Activated CD4-positive, CD25-positive, alpha-beta regulatory T cell (primary cell): Measurements from ENCODE around the gene PCDH15.

Experiments
- DNase-seq, 4 experiments: peaks; one replicate each; lab custom pipeline; 2025; lab: John Stamatoyannopoulos, UW

PCDH15 gene

GRCh38 chr10:54372179-54372578 lies 428.9 kb downstream of the PCDH15 start:
- DNase-seq = no peak

- no peak for DNase-seq
Observed at GRCh38 chr10:54368984-54369383, 432.0 kb downstream of the PCDH15 start.

GRCh38 chr10:54363390-54363789 lies 437.6 kb downstream of the PCDH15 start:
- DNase-seq = no peak

GRCh38 chr10:54342058-54342457 lies 459.0 kb downstream of the PCDH15 start:
- DNase-seq = no peak

- no peak for DNase-seq
Observed at GRCh38 chr10:54335296-54335695, 465.7 kb downstream of the PCDH15 start.

GRCh38 chr10:54319341-54319740 lies 481.7 kb downstream of the PCDH15 start:
- no peak for DNase-seq

- no peak for DNase-seq
Observed at GRCh38 chr10:54318470-54318869, 482.6 kb downstream of the PCDH15 start.

- DNase-seq = no peak
Observed at GRCh38 chr10:54314430-54314829, 486.6 kb downstream of the PCDH15 start.

- DNase-seq = no peak
Observed at GRCh38 chr10:54284526-54285193, 516.4 kb downstream of the PCDH15 start.

- DNase-seq = no peak
Observed at GRCh38 chr10:54282012-54282411, 519.0 kb downstream of the PCDH15 start.

- DNase-seq = no peak
Observed at GRCh38 chr10:54266395-54266794, 534.6 kb downstream of the PCDH15 start.

- DNase-seq = no peak
Observed at GRCh38 chr10:54262726-54263125, 538.3 kb downstream of the PCDH15 start.

- no peak for DNase-seq
Observed at GRCh38 chr10:54259104-54259503, 541.9 kb downstream of the PCDH15 start.

- no peak for DNase-seq
Observed at GRCh38 chr10:54234832-54235231, 566.2 kb downstream of the PCDH15 start.

- DNase-seq = no peak
Observed at GRCh38 chr10:54203401-54203800, 597.6 kb downstream of the PCDH15 start.

- no peak for DNase-seq
Observed at GRCh38 chr10:54198051-54198450, 603.0 kb downstream of the PCDH15 start.

GRCh38 chr10:54194806-54195205 lies 606.2 kb downstream of the PCDH15 start:
- DNase-seq = no peak

GRCh38 chr10:54159924-54160323 lies 641.1 kb downstream of the PCDH15 start:
- DNase-seq = no peak

- DNase-seq = no peak
Observed at GRCh38 chr10:54148508-54148907, 652.5 kb downstream of the PCDH15 start.

GRCh38 chr10:54139819-54140428 lies 661.1 kb downstream of the PCDH15 start:
- DNase-seq = no peak

- no peak for DNase-seq
Observed at GRCh38 chr10:54137396-54137795, 663.6 kb downstream of the PCDH15 start.

- DNase-seq = no peak
Observed at GRCh38 chr10:54133203-54133602, 667.8 kb downstream of the PCDH15 start.

GRCh38 chr10:54131833-54132232 lies 669.2 kb downstream of the PCDH15 start:
- DNase-seq = no peak

- DNase-seq = no peak
Observed at GRCh38 chr10:54130394-54130793, 670.6 kb downstream of the PCDH15 start.
